Natural killer cell treated with Interleukin-12 subunit alpha and Interleukin-12 subunit beta and Interleukin-15 and Interleukin-18, amount 100 ng/mL, for 72 hours (primary cell): ENCODE results near the gene COA6. TPM values are rescaled to one million over a fixed set of nuclear protein-coding genes. Genes with fewer than 3 reads are reported as not detected.

Experiments
- ATAC-seq, 2 donors: fragments of 150-1000 bp; cut with Tn5 transposase in 1 of 2; sonication (Bioruptor Pico), chemical (Tn5 transposase) in 1 of 2; 2 replicates each; pipeline ENCODE4 v1.10.0; 2021
- DNase-seq: peaks from one replicate; pipeline ENCODE4 v3.0.0; 2022; ENCODE audit warnings: low spot score
- H3K27ac Mint-ChIP-seq, 2 donors: 1 replicate in 1 of 2; 2 replicates in 1 of 2; pipeline ENCODE4 v1.8.0; 2022; ENCODE audit warnings: mixed read lengths in 2 of 2, mild to moderate bottlenecking in 1 of 2, moderate library complexity in 1 of 2
- H3K27me3 Mint-ChIP-seq, 2 donors: 1 replicate in 1 of 2; 2 replicates in 1 of 2; pipeline ENCODE4 v1.8.0; 2022; ENCODE audit warnings: mixed read lengths in 2 of 2
- H3K36me3 Mint-ChIP-seq: one replicate; pipeline ENCODE4 v1.8.0; 2022; ENCODE audit warnings: mixed read lengths
- H3K4me1 Mint-ChIP-seq, 2 donors: 1 replicate in 1 of 2; 2 replicates in 1 of 2; pipeline ENCODE4 v1.8.0; 2022; ENCODE audit warnings: low read depth in 2 of 2, mixed read lengths in 2 of 2, mild to moderate bottlenecking in 1 of 2
- H3K4me3 Mint-ChIP-seq: one replicate; pipeline ENCODE4 v1.8.0; 2022; ENCODE audit warnings: mixed read lengths
- H3K9me3 Mint-ChIP-seq: 2 replicates; pipeline ENCODE4 v1.8.0; 2022; ENCODE audit warnings: mixed read lengths
- total RNA-seq, 2 donors: library from RNA; stranded (reverse); gene quantifications; one replicate each; pipeline ENCODE4 v1.2.3, GENCODE V29; 2022

The COA6 gene, protein sequence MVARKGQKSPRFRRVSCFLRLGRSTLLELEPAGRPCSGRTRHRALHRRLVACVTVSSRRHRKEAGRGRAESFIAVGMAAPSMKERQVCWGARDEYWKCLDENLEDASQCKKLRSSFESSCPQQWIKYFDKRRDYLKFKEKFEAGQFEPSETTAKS
- 10 to 100 TPM; 27.2 to 32.6 TPM for total RNA-seq

DNA sequence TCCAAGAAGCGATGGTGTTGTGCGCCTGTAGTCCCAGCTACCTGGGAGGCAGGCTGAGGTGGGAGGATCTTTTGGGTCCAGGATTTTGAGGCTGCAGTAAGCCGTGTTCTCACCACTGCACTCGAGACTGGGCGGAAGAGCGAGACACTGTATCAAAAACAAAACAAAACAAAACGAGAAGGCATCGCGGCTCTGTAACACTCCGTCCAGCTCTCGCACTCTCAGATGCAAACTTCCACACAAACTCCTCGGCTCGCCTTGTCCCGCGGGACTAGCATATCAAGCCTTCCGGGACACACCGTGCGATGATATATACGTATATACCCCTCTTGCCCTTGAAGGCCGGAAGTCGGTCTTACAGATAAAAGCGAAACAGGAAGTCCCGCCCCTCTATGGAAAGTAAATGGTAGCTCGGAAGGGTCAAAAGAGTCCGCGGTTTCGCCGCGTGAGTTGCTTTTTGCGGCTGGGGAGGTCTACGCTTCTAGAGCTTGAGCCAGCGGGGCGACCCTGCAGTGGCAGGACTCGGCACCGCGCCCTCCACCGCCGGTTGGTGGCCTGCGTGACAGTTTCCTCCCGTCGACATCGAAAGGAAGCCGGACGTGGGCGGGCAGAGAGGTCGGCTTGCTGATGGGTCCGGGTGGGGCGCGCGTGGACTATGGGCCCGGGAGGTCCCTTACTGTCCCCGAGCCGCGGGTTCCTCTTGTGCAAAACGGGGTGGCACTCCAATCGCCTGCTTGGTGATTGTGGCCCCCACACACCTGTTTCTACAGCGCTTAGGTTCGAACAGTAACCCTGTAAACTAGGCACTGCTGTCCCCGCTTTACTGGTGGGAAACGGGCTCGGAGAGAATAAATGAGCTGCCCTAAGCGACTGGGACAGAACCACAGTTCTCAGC, at the start of gene COA6:
Gene COA6 (plus strand): TSS at position 393 of the 895 bp plus-strand sequence. CDS start 11 bp downstream, at position 404.
- peak; percentile 94 to 95 for ATAC-seq
- H3K27ac Mint-ChIP-seq = peak within 1 kb of the TSS; percentile 98 to 100
- peaks cover 36 to 52% of the 10 kb centered on the region in 2 donors for H3K4me1 Mint-ChIP-seq
- DNase-seq = peak; percentile 96
- peaks cover 29% of the 10 kb centered on the region for H3K36me3 Mint-ChIP-seq
- H3K27me3 Mint-ChIP-seq = peaks cover 2 to 10% of the 10 kb centered on the region in 2 donors
- peak within 1 kb of the TSS; percentile 90 for H3K4me3 Mint-ChIP-seq
- H3K9me3 Mint-ChIP-seq = no peaks in the 10 kb centered on the region

DNA sequence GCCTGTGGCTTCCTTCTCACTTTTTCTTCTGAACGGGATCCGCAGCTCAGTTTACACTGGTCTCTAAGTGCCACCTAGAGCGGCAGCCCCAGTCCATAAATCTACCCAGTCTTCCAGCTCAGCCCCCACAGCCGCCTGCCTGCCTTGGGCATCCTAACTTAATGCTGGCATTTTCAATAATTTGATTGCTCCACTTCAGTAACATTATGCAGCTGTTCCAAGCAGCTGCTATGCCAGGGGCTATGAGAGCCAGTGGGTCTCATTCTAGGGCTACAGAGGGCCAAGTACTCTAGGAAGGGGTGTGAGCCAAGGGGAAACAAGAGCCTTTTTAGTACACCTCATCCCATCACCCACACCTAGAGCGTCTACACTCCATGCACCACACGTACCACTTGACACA, 48.4 kb upstream of the COA6 start:
- no peak for DNase-seq
- peaks cover 20 to 22% of the 10 kb centered on the region in 2 donors for H3K4me1 Mint-ChIP-seq
- H3K9me3 Mint-ChIP-seq = no peaks in the 10 kb centered on the region
- H3K36me3 Mint-ChIP-seq = no peaks in the 10 kb centered on the region
- ATAC-seq = no peak
- no peak overlapping the region for H3K4me3 Mint-ChIP-seq
- H3K27me3 Mint-ChIP-seq = peaks cover 26 to 50% of the 10 kb centered on the region in 2 donors
- H3K27ac Mint-ChIP-seq = no peak overlapping the region

DNA sequence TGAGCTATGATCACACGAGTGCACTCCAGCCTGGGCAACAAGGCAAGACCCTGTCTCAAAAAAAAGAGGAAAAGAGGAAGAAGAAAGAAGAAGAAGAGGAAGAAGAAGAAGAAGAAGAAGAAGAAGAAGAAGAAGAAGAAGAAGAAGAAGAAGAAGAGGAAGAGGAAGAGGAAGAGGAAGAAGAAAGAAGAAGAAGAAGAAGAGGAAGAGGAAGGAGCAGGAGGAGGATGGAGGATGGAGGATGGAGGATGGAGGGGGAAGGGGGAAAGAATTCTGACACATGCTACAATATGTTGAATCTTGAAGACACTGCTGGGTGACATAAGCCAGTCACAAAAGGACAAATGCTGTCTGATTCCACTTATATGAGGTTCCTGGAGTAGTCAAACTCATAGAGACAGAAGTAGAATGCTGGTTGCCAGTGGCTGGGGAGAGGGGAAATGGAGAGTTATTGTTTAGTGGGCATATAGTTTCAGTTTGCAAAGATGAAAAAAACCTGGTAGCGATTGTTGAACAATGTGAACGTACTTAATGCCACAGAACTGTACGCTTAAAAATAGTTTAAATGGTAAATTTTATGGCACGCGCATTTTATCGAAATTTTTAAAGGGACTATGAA, 47.3 kb upstream of the COA6 start:
- H3K27ac Mint-ChIP-seq = peak overlapping the region; percentile 25 to 40
- peak in 1 of 2 donors; percentile 36 for ATAC-seq
- H3K4me1 Mint-ChIP-seq = peaks cover 23 to 24% of the 10 kb centered on the region in 2 donors
- DNase-seq = no peak
- peak overlapping the region; percentile 85 for H3K4me3 Mint-ChIP-seq
- H3K36me3 Mint-ChIP-seq = no peaks in the 10 kb centered on the region
- H3K27me3 Mint-ChIP-seq = peaks cover 28 to 57% of the 10 kb centered on the region in 2 donors
- no peaks in the 10 kb centered on the region for H3K9me3 Mint-ChIP-seq

DNA sequence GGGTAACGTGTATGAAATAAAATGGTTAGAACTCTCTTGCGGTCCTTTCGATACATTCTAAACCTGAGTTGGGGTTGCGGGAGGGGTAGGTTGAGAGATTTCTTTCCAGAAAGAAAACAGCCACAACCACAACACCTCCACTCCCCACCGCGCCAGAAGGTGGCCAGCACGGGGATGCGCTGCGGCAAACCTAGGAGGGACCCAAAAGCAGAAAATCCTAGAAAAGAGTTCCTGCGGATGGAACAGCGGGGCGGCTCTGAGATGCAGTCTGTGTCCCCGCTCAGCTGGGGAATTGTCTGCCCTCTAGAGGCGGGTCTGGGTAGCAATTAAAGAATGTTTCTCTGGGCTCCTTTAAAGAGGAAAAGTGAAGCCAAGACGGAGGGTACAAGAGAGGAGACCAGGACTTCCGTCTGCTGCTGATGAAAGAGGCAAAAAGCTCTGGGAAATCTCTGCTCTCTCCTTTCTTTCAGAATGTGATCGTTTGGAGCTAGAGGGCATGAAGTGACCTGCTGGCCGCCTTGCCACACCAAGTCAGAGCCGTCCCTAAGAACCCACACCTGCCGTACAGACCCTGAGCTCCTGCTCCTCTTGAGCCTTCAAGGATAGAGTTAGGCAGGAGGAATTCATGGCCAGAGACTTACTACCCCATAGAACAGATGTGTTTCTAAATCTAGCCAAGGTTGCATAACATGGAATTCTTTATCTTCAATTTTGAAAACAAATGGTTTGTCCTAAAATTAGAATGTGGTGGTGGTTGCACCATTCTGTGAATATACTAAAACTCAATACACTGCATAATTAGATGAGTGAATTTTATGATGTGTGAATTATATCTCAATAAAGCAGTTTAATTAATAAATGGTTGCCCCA, 46.5 kb upstream of the COA6 start:
- peak overlapping the region; percentile 25 to 40 for H3K27ac Mint-ChIP-seq
- no peaks in the 10 kb centered on the region for H3K36me3 Mint-ChIP-seq
- no peaks in the 10 kb centered on the region for H3K9me3 Mint-ChIP-seq
- H3K27me3 Mint-ChIP-seq = peaks cover 27 to 57% of the 10 kb centered on the region in 2 donors
- H3K4me3 Mint-ChIP-seq = peak overlapping the region; percentile 85
- peak; percentile 73 for DNase-seq
- H3K4me1 Mint-ChIP-seq = peaks cover 25 to 29% of the 10 kb centered on the region in 2 donors
- peak; percentile 84 to 88 for ATAC-seq

DNA sequence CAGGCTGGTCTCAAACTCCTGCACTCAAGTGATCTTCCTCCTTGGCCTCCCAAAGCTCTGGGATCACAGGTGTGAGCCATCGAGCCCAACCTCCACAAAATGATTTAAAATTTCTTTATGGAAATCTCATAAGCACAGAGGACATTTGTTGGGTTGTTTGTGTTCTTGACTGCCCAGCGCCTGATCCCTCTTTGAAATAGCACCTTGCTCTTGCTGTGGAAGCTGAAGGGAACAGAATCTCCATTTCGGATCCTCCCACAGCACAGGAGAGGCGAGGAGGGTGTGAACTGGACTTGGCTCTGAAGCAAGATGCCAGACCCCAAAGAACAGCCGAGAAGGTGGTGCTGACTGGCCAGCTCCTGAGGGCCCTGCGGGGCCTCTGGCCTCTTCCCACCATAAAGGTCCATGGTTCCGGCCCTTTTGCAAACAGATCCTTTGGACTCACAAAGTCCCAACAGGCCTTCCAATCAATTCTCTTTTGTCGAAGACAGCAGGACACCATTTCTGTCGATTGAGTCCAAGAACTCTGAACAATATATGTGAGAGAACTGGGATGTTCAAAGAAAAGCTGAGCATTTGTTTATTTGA, 45.6 kb upstream of the COA6 start:
- peaks cover 36 to 61% of the 10 kb centered on the region in 2 donors for H3K27me3 Mint-ChIP-seq
- H3K36me3 Mint-ChIP-seq = no peaks in the 10 kb centered on the region
- ATAC-seq (no peak), DNase-seq (no peak)
- H3K27ac Mint-ChIP-seq = no peak overlapping the region
- no peaks in the 10 kb centered on the region for H3K9me3 Mint-ChIP-seq
- H3K4me3 Mint-ChIP-seq = no peak overlapping the region
- peaks cover 29 to 38% of the 10 kb centered on the region in 2 donors for H3K4me1 Mint-ChIP-seq

DNA sequence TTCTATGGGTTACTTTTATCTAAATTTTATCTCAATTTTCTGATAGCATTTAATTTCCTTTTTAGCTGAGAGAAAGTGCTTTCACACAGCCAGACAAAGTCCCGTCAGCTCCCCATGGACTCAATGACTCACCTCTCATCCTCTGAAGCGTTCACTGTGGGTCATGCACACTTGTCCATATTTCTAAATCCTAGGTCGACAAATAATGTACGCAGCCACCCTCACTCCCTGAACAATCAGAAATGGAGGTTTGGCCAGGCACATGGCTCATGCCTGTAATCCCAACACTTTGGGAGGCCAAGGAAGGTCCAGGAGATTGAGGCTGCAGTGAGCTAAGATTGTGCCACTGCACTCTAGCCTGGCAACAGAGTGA, 42.4 kb upstream of the COA6 start:
- H3K27ac Mint-ChIP-seq = no peak overlapping the region

DNA sequence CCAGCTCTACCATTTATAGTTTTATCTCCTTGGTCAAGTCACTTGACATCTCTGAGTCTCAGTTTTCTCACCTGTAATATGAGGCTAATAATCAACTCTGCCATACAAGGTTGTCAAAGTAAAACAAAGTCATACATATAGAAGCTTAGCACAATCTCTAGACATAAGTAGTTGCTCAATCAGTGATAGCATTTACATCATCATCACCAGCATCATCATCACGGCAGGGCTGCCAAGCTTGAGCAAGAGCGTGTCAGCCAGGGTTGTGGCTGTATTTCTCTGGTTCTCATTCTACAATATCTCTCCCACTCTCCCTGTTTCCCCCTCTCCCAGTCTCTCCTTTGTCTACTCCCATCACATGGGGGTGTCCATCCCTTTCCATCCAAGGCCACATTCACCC, 41.7 kb upstream of the COA6 start:
- peak overlapping the region in 1 of 2 donors; percentile 6 for H3K27ac Mint-ChIP-seq
- H3K4me1 Mint-ChIP-seq = peaks cover 16 to 23% of the 10 kb centered on the region in 2 donors
- no peaks in the 10 kb centered on the region for H3K9me3 Mint-ChIP-seq
- DNase-seq (no peak), ATAC-seq (peak; percentile 25 to 67)
- H3K4me3 Mint-ChIP-seq = no peak overlapping the region
- peaks cover 10% of the 10 kb centered on the region for H3K36me3 Mint-ChIP-seq
- peaks cover 29 to 44% of the 10 kb centered on the region in 2 donors for H3K27me3 Mint-ChIP-seq

More for the DNA sequence above, 42.4 kb upstream of the COA6 start:
- H3K4me1 Mint-ChIP-seq = peaks cover 21 to 30% of the 10 kb centered on the region in 2 donors
- ATAC-seq = no peak
- H3K27me3 Mint-ChIP-seq = peaks cover 28 to 43% of the 10 kb centered on the region in 2 donors
- no peaks in the 10 kb centered on the region for H3K9me3 Mint-ChIP-seq
- DNase-seq = no peak
- H3K36me3 Mint-ChIP-seq = peaks cover 3% of the 10 kb centered on the region
- no peak overlapping the region for H3K4me3 Mint-ChIP-seq

DNA sequence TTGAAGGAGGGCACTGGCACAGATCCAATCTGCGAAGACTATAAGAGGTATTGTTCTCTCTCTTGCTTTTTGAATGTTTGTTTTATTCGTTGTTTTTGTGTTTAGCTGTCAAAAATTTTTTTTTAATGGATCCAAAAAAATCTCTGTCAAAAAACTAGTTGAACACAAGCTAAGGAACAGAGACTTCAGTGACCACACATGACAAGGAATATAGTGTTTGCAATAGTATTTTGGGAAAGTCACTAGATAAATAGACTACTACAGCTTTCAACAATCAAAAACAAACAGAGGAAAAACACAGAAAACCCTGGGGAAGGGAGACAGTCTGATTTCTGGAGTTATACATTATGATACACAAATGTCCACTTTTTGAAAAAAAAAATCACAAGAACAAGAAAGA, 36.9 kb upstream of the COA6 start:
- ATAC-seq (no peak), DNase-seq (no peak)
- Mint-ChIP-seq H3K4me3 (no peak overlapping the region), H3K27ac (no peak overlapping the region), H3K36me3 (peaks cover 22% of the 10 kb centered on the region), H3K27me3 (peaks cover 35 to 64% of the 10 kb centered on the region in 2 donors), H3K9me3 (peaks cover 3% of the 10 kb centered on the region), H3K4me1 (peaks cover 8 to 13% of the 10 kb centered on the region in 2 donors)

DNA sequence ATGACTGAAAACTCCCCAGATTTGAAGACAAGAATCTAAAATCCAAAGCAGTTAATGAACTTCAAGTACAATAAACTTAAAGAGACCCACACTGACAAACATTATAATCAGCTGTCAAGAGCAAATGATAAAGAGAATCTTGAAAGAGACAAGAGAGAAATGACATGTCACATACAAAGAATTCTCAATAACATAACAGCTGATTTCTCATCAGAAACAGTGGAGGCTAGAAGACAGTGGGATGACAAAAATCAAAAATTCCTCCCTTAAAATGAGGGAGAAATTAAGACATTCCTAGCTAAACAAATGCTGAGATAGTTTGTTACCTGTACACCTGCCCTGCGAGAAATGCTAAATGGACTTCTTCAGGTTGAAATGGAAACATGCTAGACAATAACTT, 36.0 kb upstream of the COA6 start:
- ATAC-seq (no peak), DNase-seq (no peak)
- Mint-ChIP-seq H3K27ac (no peak overlapping the region), H3K4me3 (no peak overlapping the region), H3K9me3 (peaks cover 3% of the 10 kb centered on the region), H3K27me3 (peaks cover 29 to 60% of the 10 kb centered on the region in 2 donors), H3K4me1 (peaks cover 0 to 4% of the 10 kb centered on the region in 2 donors), H3K36me3 (peaks cover 22% of the 10 kb centered on the region)

DNA sequence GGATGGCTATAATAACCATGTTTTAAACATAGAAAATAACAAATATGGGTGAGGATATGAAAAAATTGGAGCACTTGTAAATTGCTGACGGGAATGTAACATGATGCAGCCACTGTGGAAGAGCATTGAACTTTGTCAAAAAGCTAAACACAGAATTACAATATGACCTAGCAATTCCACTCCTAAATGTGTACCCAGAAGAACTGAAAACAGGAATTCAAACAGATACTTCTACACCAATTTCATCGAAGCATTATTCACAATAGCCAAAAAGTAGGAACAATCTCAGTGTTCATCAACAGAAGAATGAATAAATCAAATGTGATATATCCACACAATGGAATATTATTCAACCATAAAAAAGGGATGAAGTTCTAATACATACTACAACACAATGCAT, 32.7 kb upstream of the COA6 start:
- peaks cover 25 to 54% of the 10 kb centered on the region in 2 donors for H3K27me3 Mint-ChIP-seq
- H3K36me3 Mint-ChIP-seq = peaks cover 22% of the 10 kb centered on the region
- no peaks in the 10 kb centered on the region for H3K4me1 Mint-ChIP-seq
- peaks cover 3% of the 10 kb centered on the region for H3K9me3 Mint-ChIP-seq
- ATAC-seq (no peak), DNase-seq (no peak)
- H3K27ac Mint-ChIP-seq = no peak overlapping the region
- H3K4me3 Mint-ChIP-seq = no peak overlapping the region

DNA sequence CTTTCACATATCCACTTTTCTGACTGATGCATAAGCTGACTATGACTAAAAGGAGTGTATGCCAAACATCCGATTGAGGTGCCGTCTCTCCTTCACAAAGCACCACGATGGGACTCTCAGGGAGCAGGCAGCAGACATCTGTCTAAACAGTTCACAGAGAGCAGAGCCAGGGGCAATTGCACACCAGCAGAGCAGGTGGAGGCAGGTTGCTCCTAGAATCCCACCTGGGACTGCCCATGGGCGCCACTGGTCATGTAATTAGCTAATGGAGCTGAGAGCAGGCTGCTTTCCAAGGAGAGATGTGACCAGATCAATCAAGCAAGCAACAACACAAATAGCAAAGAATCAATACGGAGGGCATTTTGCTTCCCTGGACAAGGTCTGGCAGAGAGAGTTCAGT, 30.5 kb upstream of the COA6 start:
- DNase-seq (no peak), ATAC-seq (no peak)
- no peaks in the 10 kb centered on the region for H3K36me3 Mint-ChIP-seq
- no peak overlapping the region for H3K4me3 Mint-ChIP-seq
- peaks cover 16 to 32% of the 10 kb centered on the region in 2 donors for H3K27me3 Mint-ChIP-seq
- peaks cover 3% of the 10 kb centered on the region for H3K9me3 Mint-ChIP-seq
- no peak overlapping the region for H3K27ac Mint-ChIP-seq
- no peaks in the 10 kb centered on the region for H3K4me1 Mint-ChIP-seq

DNA sequence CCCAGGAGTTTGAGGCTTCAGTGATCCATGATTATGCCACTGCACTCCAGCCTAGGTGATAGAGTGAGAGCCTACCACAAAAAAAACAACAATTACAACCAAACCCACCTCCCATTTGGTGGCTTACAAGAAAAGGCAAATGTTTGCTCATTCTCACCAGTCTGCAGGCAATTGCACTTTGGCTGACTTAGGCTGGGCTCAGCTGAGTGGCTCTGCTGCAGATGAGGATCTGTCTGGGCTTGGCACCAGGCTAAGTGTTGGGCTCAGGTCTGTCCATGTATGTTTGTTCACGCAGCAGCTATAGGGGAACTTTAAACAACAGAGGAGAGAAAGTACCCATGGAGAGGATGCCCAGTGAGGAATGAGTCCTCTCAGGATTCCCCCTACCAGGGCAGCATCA, 28.0 kb upstream of the COA6 start:
- Mint-ChIP-seq H3K4me1 (no peaks in the 10 kb centered on the region), H3K27me3 (peaks cover 25 to 32% of the 10 kb centered on the region in 2 donors), H3K36me3 (no peaks in the 10 kb centered on the region), H3K27ac (no peak overlapping the region), H3K9me3 (peaks cover 1% of the 10 kb centered on the region), H3K4me3 (no peak overlapping the region)
- no peak for ATAC-seq
- DNase-seq = no peak

DNA sequence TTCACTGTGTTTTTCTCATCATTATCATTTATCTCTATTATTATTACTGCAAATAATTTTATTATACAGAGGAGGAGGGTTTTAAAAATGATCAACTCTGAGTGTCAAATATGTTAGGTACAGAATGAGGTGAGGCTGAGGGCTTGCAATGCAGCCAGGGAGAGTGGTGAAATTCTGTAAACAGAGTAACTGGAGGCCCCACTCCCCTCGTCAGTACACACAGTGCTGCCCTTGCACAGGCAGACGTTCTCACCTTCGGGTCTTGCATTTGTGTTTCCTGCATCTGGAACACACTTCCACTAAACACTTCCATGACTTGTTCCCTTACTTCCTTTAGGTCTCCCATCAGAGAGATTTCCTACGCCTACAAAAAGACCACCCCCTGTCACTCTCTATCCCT, 24.3 kb upstream of the COA6 start:
- no peak for ATAC-seq
- H3K36me3 Mint-ChIP-seq = no peaks in the 10 kb centered on the region
- H3K4me3 Mint-ChIP-seq = no peak overlapping the region
- H3K4me1 Mint-ChIP-seq = no peaks in the 10 kb centered on the region
- peaks cover 24 to 39% of the 10 kb centered on the region in 2 donors for H3K27me3 Mint-ChIP-seq
- no peaks in the 10 kb centered on the region for H3K9me3 Mint-ChIP-seq
- no peak overlapping the region for H3K27ac Mint-ChIP-seq
- no peak for DNase-seq
